HG03060 (cell line): ENCODE results near the gene ADAT3.

Experiments used
- ATAC-seq: cut with Tn5 transposase; IDR thresholded peaks from one replicate; pipeline ENCODE4 v1.9.1; 2021; ENCODE audit warnings: low read depth, moderate number of reproducible peaks; ENCODE audit not compliant: unreplicated experiment

Gene ADAT3

GRCh38 chr19:1905110-1905862, at the start of gene ADAT3, which contains the start of gene SCAMP4:
Gene ADAT3, plus strand, starts transcription at chr19:1905399. Its CDS starts 6,649 bp downstream, at chr19:1912048.
Gene SCAMP4, plus strand, starts transcription at chr19:1905399. Its CDS starts 9,621 bp downstream, at chr19:1915020.
- peak; percentile 54 for ATAC-seq

- no peak for ATAC-seq
Measured at GRCh38 chr19:1855828-1856255, 49.4 kb upstream of the ADAT3 start.

GRCh38 chr19:1856345-1856697, 48.9 kb upstream of the ADAT3 start:
- no peak for ATAC-seq

GRCh38 chr19:1856698-1857603, 48.2 kb upstream of the ADAT3 start:
- no peak for ATAC-seq

- no peak for ATAC-seq
Measured at GRCh38 chr19:1857648-1858326, 47.4 kb upstream of the ADAT3 start.

GRCh38 chr19:1858412-1859081, 46.7 kb upstream of the ADAT3 start:
- no peak for ATAC-seq

GRCh38 chr19:1859331-1859781, 45.8 kb upstream of the ADAT3 start:
- no peak for ATAC-seq

- no peak for ATAC-seq
Measured at GRCh38 chr19:1860042-1860775, 45.0 kb upstream of the ADAT3 start.

GRCh38 chr19:1860821-1861598, 44.2 kb upstream of the ADAT3 start:
- no peak for ATAC-seq

- ATAC-seq = no peak
Measured at GRCh38 chr19:1861599-1862031, 43.6 kb upstream of the ADAT3 start.

GRCh38 chr19:1862068-1862423, 43.2 kb upstream of the ADAT3 start:
- no peak for ATAC-seq

- ATAC-seq = no peak
Measured at GRCh38 chr19:1862424-1863327, 42.5 kb upstream of the ADAT3 start.

- no peak for ATAC-seq
Measured at GRCh38 chr19:1863328-1863637, 41.9 kb upstream of the ADAT3 start, which contains the start of gene KLF16. Gene KLF16, minus strand, starts transcription at chr19:1863579. Its CDS starts 82 bp downstream, at chr19:1863497.

GRCh38 chr19:1863638-1864479, 41.3 kb upstream of the ADAT3 start:
- ATAC-seq = no peak

- ATAC-seq = no peak
Measured at GRCh38 chr19:1864480-1865171, 40.6 kb upstream of the ADAT3 start.

- no peak for ATAC-seq
Measured at GRCh38 chr19:1865172-1866010, 39.8 kb upstream of the ADAT3 start.
